Astrocyte (in vitro differentiated cells and primary cell): ENCODE measurements around the gene DIP2C.
"Not testable (repeated sequence)": the region's sequence is repeated elsewhere in the genome, so short reads cannot be mapped to it uniquely, and the experiment has no call there.

ENCODE experiments used
- CTCF ChIP-seq: IDR thresholded peaks from 2 replicates; pipeline ENCODE4 v1.5.1; 2011; ENCODE audit warnings: low read depth, mild to moderate bottlenecking, inconsistent platforms, low read length, moderate library complexity; ENCODE audit not compliant: insufficient read depth
- EZH2 ChIP-seq: IDR thresholded peaks from 2 replicates; pipeline ENCODE4 v1.6.1; 2012; ENCODE audit warnings: mild to moderate bottlenecking, low read length, inconsistent platforms; ENCODE audit not compliant: insufficient read depth

GRCh38 chr10:479706-480497, 209.6 kb downstream of the DIP2C start:
- TF ChIP-seq CTCF, EZH2: not testable (repeated sequence)
